Measurements from ENCODE around the gene PATL2. TPM values are rescaled to one million over a fixed set of nuclear protein-coding genes. Genes with fewer than 3 reads are reported as not detected.

PATL2 gene
- total RNA-seq, 1 donor from 2014 or later: 1.1 TPM

DNA sequence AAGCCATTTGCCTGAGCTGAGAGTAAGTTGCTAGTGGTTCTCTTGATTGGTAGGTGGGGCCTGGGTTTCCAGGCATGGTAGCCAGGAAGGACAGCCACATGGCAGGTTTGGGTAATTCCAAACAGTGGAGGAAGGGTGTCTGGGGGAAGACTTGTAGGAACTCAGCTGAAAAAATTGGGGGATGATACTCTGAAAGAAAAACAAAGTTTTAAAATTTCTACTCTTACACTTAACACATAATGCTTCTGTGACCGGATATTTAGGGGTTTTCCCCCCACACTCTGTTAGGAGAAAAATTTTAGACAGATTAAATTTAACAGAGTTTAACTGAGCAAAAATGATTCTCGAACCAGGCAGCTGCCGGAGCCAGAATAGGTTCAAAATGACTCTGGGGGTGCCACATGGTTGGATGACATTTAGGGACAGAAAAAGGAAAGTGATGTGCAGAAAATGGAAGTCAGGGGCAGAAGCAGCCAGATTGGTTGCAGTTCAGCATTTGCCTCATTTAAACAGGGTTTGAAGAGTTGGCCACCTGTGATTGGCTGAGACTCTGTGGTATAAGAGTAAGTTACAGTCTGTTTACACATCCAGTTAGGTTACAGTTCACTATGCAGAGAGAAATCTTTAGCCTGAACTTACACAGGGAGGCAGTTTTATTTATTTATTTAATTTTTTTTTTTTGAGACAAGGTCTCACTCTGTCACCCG, 8.3 kb upstream of the PATL2 start:
- no peak for DNase-seq (ENCODE audit: low spot score in 2 of 2, unreplicated experiment in 2 of 2)
- Mint-ChIP-seq H3K27ac (no peak overlapping the region), H3K9me3 (no peaks in the 10 kb centered on the region)

DNA sequence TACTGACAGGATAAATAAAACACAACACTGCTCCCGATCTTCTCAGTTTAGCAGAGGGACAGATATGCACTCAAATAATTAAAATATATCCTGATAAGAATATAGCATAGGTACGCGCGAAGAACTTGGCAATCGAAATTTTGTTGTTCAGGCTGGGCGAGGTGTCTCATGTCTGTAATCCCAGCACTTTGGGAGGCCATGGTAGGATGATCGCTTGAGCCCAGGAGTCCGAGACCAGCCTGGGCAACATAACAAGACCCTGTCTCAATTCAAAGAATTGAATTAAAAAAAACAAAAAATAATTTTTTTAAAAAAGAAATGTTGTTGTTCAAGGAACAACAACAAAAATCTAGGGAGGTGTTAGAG, 7.8 kb upstream of the PATL2 start:
- Mint-ChIP-seq H3K9me3 (no peaks in the 10 kb centered on the region), H3K4me1 (no peaks in the 10 kb centered on the region), H3K27me3 (ENCODE audit: low read depth) (no peaks in the 10 kb centered on the region), H3K27ac (no peak overlapping the region), H3K4me3 (no peak overlapping the region), H3K36me3 (peaks cover 16% of the 10 kb centered on the region)
- DNase-seq (ENCODE audit: low spot score in 2 of 2, unreplicated experiment in 2 of 2): no peak
- TF ChIP-seq, protein P1, sequence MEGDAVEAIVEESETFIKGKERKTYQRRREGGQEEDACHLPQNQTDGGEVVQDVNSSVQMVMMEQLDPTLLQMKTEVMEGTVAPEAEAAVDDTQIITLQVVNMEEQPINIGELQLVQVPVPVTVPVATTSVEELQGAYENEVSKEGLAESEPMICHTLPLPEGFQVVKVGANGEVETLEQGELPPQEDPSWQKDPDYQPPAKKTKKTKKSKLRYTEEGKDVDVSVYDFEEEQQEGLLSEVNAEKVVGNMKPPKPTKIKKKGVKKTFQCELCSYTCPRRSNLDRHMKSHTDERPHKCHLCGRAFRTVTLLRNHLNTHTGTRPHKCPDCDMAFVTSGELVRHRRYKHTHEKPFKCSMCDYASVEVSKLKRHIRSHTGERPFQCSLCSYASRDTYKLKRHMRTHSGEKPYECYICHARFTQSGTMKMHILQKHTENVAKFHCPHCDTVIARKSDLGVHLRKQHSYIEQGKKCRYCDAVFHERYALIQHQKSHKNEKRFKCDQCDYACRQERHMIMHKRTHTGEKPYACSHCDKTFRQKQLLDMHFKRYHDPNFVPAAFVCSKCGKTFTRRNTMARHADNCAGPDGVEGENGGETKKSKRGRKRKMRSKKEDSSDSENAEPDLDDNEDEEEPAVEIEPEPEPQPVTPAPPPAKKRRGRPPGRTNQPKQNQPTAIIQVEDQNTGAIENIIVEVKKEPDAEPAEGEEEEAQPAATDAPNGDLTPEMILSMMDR (IDR thresholded peaks at IDR 0.05; ENCODE audit: unreplicated experiment): no peak

More for the DNA sequence above, 8.3 kb upstream of the PATL2 start:
- Mint-ChIP-seq H3K4me1 (no peaks in the 10 kb centered on the region), H3K36me3 (peaks cover 16% of the 10 kb centered on the region), H3K4me3 (no peak overlapping the region), H3K27me3 (ENCODE audit: low read depth) (no peaks in the 10 kb centered on the region)
- TF ChIP-seq, protein P1 (IDR thresholded peaks at IDR 0.05; ENCODE audit: unreplicated experiment): no peak

DNA sequence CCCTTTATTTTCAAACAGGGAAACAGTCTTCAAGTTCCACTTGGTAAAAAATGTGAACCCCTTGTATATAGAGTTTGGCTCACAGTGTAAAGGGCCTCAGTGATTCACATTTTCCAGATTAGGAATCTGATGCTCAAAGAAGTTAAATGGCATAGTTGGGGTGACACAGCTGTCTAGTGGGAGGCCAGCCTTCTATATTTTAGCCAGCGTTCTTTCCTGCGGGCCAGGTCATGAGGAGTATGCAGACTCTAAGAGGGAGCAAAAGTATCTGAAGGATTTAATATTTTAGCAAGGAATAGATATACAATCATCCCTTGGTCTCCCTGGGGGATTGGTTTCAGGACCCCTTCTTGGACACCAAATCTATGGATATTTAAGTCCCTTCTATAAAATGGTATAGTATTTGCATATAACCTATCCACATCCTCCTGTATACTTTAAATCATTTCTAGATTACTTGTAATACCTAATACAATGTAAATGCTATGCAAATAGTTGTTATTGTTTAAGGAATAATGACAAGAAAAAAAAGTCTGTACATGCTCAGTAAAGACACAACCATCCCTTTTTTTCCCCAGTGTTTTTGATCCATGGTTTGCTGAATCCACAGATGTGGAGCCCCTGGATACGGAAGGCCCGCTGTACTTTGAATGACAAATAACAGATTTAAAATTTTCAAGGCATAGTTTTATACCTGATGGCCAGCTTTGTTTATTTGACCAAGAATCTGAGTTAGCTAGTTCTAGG, 7.2 kb upstream of the PATL2 start:
- no peaks in the 10 kb centered on the region for H3K27me3 Mint-ChIP-seq (ENCODE audit: low read depth)
- peaks cover 16% of the 10 kb centered on the region for H3K36me3 Mint-ChIP-seq
- H3K27ac Mint-ChIP-seq: no peak overlapping the region
- no peak for DNase-seq (ENCODE audit: low spot score in 2 of 2, unreplicated experiment in 2 of 2)
- TF ChIP-seq, protein P1 (IDR thresholded peaks at IDR 0.05; ENCODE audit: unreplicated experiment): no peak
- no peaks in the 10 kb centered on the region for H3K9me3 Mint-ChIP-seq
- peaks cover 3% of the 10 kb centered on the region for H3K4me1 Mint-ChIP-seq
- H3K4me3 Mint-ChIP-seq: no peak overlapping the region

DNA sequence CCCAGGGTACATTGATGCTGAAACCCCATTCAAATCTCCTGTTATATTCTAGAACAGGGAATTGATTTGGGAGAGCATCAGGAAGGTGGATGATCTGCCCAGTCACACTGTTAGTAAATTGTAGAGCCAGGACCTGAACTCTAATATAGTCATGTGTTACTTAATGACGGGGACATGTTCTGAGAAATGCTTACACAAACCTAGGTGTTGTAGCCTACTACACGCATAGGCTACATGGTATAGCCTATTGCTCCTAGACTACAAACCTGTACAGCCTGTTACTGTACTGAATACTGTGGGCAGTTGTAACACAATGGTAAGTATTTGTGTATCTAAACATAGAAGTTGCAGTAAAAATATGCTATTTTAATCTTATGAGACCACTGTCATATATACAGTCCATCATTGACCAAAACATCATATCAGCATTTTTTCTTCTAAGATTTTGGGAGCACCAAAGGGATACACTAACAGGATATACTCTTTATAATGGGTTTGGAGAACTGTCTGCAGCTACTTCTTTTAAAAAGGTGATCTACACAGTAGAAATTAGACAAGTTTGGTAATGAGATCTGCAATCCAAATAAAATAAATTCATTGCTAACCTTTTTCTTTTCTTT, 6.0 kb upstream of the PATL2 start:
- Mint-ChIP-seq H3K27me3 (ENCODE audit: low read depth) (no peaks in the 10 kb centered on the region), H3K9me3 (no peaks in the 10 kb centered on the region), H3K36me3 (peaks cover 16% of the 10 kb centered on the region), H3K27ac (no peak overlapping the region), H3K4me3 (no peak overlapping the region), H3K4me1 (peaks cover 12% of the 10 kb centered on the region)
- no peak for DNase-seq (ENCODE audit: low spot score in 2 of 2, unreplicated experiment in 2 of 2)
- TF ChIP-seq, protein P1 (IDR thresholded peaks at IDR 0.05; ENCODE audit: unreplicated experiment): no peak

DNA sequence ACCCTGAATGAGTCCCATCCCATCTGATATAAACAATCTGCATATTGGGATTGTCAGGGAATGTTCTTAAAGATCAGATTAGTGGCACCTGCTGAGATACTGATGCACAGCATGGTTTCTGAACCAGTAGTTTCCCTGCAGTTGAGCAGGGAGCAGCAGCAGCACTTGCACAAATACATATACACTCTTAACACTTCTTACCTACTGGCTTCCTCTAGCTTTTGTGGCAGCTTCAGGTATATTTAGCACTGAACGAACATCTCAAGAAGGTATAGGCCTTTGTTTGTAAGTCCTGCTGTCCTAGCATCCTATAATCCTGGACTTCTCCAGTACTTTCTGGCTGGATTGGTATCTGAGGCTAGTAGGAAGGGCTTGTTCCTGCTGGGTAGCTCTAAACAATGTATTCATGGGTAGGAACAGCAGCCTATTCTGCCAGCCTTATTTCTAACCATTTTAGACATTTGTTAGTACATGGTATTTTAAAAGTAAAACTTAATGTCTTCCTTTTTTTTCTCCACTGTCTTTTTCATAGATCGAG, 4.7 kb upstream of the PATL2 start:
- H3K27me3 Mint-ChIP-seq (ENCODE audit: low read depth): no peaks in the 10 kb centered on the region
- H3K9me3 Mint-ChIP-seq: no peaks in the 10 kb centered on the region
- H3K36me3 Mint-ChIP-seq: peaks cover 16% of the 10 kb centered on the region
- no peak for DNase-seq (ENCODE audit: low spot score in 2 of 2, unreplicated experiment in 2 of 2)
- peaks cover 15% of the 10 kb centered on the region for H3K4me1 Mint-ChIP-seq
- no peak overlapping the region for H3K27ac Mint-ChIP-seq
- no peak overlapping the region for H3K4me3 Mint-ChIP-seq
- TF ChIP-seq, protein P1 (IDR thresholded peaks at IDR 0.05; ENCODE audit: unreplicated experiment): no peak
